Peyer's patch (tissue), 4 donors: ENCODE measurements around the gene SYNCRIP.
"Not testable (repeated sequence)": the region's sequence is repeated elsewhere in the genome, so short reads cannot be mapped to it uniquely, and the experiment has no call there.

Experiments
- CTCF ChIP-seq, 6 experiments: fragments of 450-650 bp in 4 of 6; fragments of 200-600 bp in 2 of 6; sonication (generic) in 1 of 6; IDR thresholded peaks; one replicate each; pipeline ENCODE4 v1.5.1; 2017 to 2019; ENCODE audit warnings: antibody characterized with exemption in 6 of 6, mild to moderate bottlenecking in 3 of 6, moderate library complexity in 1 of 6
- POLR2A ChIP-seq, 2 donors: fragments of 450-650 bp; IDR thresholded peaks; one replicate each; pipeline ENCODE4 v1.5.1; 2017; ENCODE audit warnings: antibody characterized with exemption in 2 of 2, mild to moderate bottlenecking in 2 of 2, moderate library complexity in 2 of 2

GRCh38 chr6:85631117-85631516, 11.6 kb downstream of the SYNCRIP start:
- not testable (repeated sequence) for TF ChIP-seq CTCF, POLR2A (IDR thresholded peaks at IDR 0.05)
